K562 (cell line): ENCODE results near the gene MYB. TPM values are rescaled to one million over a fixed set of nuclear protein-coding genes. Genes with fewer than 3 reads are reported as not detected.

Source experiments
- ATF7 ChIP-seq: fragments of 450-650 bp; IDR thresholded peaks from 2 replicates; pipeline ENCODE4 v1.7.1; 2014; ENCODE audit warnings: mild to moderate bottlenecking, moderate library complexity
- CXXC5 ChIP-seq: fragments of 250-450 bp; sonication (Bioruptor Pico); IDR thresholded peaks from 2 replicates; pipeline ENCODE4 v1.8.0; 2022; ENCODE audit warnings: inconsistent platforms, mild to moderate bottlenecking, moderate library complexity
- E2F4 ChIP-seq: sonication (generic); formaldehyde crosslinking; IDR thresholded peaks from 2 replicates; pipeline ENCODE4 v1.8.0; 2022; ENCODE audit warnings: mild to moderate bottlenecking, low read depth, missing genetic modification reagents
- FUS ChIP-seq: fragments of 200-400 bp; formaldehyde crosslinking; optimal IDR thresholded peaks from 2 replicates; pipeline ENCODE3; 2017; ENCODE audit warnings: low read depth, low read length
- GABPB1 ChIP-seq: sonication (generic); formaldehyde crosslinking; IDR thresholded peaks from 2 replicates; pipeline ENCODE4 v1.8.0; 2022; ENCODE audit warnings: mild to moderate bottlenecking, missing genetic modification reagents
- GATAD2B ChIP-seq: fragments of 450-650 bp; IDR thresholded peaks from 2 replicates; pipeline ENCODE4 v1.6.1; 2017; ENCODE audit warnings: mild to moderate bottlenecking, borderline replicate concordance
- HOXB6 ChIP-seq: fragments of 250-450 bp; sonication (Bioruptor Pico); IDR thresholded peaks from 2 replicates; pipeline ENCODE4 v1.5.1; 2022; ENCODE audit warnings: mild to moderate bottlenecking, borderline replicate concordance
- MECOM ChIP-seq: fragments of 250-450 bp; sonication (Bioruptor Pico); IDR thresholded peaks from 2 replicates; pipeline ENCODE4 v1.8.0; 2022; ENCODE audit warnings: inconsistent platforms
- RHOXF2B ChIP-seq: fragments of 250-450 bp; sonication (Bioruptor Pico); conservative IDR thresholded peaks from 2 replicates; pipeline ENCODE4 v1.5.1; 2021
- SIN3A ChIP-seq, 2 experiments: fragments of 150-350 bp in 1 of 2; IDR thresholded peaks; 2 replicates each; pipeline ENCODE4 v1.6.1; 2011 to 2016; ENCODE audit warnings: borderline replicate concordance in 2 of 2, low read depth in 2 of 2, low read length in 2 of 2, mild to moderate bottlenecking in 2 of 2, moderate library complexity in 2 of 2; ENCODE audit not compliant: control insufficient read depth in 1 of 2
- STAG1 ChIP-seq: sonication (generic); formaldehyde crosslinking; IDR thresholded peaks from 2 replicates; pipeline ENCODE4 v1.5.0; 2020; ENCODE audit warnings: missing genetic modification reagents, borderline replicate concordance
- TEAD1 ChIP-seq, 2 experiments: fragments of 450-650 bp in 1 of 2; sonication (generic) in 1 of 2; formaldehyde crosslinking; IDR thresholded peaks; 2 replicates each; pipeline versions ENCODE4 v1.4.0 to v1.8.0; 2020 to 2022; ENCODE audit warnings: mild to moderate bottlenecking in 2 of 2, missing genetic modification reagents in 1 of 2
- ZBTB7A ChIP-seq: IDR thresholded peaks from 2 replicates; pipeline ENCODE4 v1.6.1; 2011; ENCODE audit warnings: low read depth, mild to moderate bottlenecking, low read length, moderate library complexity, borderline replicate concordance; ENCODE audit not compliant: control insufficient read depth
- ZNF407 ChIP-seq: fragments of 450-650 bp; IDR thresholded peaks from 2 replicates; pipeline ENCODE4 v1.6.1; 2016; ENCODE audit warnings: low read depth
- polyA plus RNA-seq, 8 experiments: library from polyadenylated mRNA; depleted of rRNA in 4 of 8; stranded (reverse) in 5 of 8; unstranded in 3 of 8; fragments of >200 nt; fragmentation: Nextera tagmentation in 2 of 8; fragmentation: Illumina TruSeq in 1 of 8; extraction: Ambion mirVana in 2 of 8; extraction: Trizol in 1 of 8; gene quantifications; 2 replicates each; pipeline versions ENCODE4 v1.2.1 to v1.2.3, GENCODE V29; 2011 to 2014; ENCODE audit warnings: inconsistent platforms in 1 of 8, missing spikeins in 1 of 8
- total RNA-seq, 7 experiments: library from RNA; depleted of rRNA in 6 of 7; stranded (reverse); fragments of >200 nt in 6 of 7; fragmentation: Illumina TruSeq in 2 of 7; extraction: Trizol in 2 of 7; gene quantifications; 2 replicates each; pipeline versions ENCODE4 v1.2.1 to v1.2.3, GENCODE V29; 2011 to 2021; ENCODE audit warnings: low replicate concordance in 1 of 7

Gene MYB
- total and polyA plus RNA-seq, 9 of the 15 experiments (the other 6 are each of a cell fraction or from before 2014, with no cell fraction given), result 35.8 to 218 (median 140) TPM

GRCh38 chr6:135181333-135182070 is 394 bp downstream of the MYB start (continued):
- no peak for TF ChIP-seq ZNF407
- no peak for TF ChIP-seq STAG1 (CRISPR knock-in tag)
- TF ChIP-seq HOXB6 (CRISPR knock-in tag), result no peak
- no peak for TF ChIP-seq MECOM (CRISPR knock-in tag)
- TF ChIP-seq CXXC5, result peak; percentile 25; the same call in 1 of the 2 replicates
- peak; percentile 26; the same call in 1 of the 2 replicates for TF ChIP-seq GATAD2B
- no peak for TF ChIP-seq FUS
- TF ChIP-seq RHOXF2B (CRISPR knock-in tag), result no peak
- TF ChIP-seq ATF7, result no peak
- no peak for TF ChIP-seq GABPB1 (CRISPR knock-in tag)
- no peak for TF ChIP-seq E2F4 (CRISPR knock-in tag)
- peak; percentile 67; the same call in 1 of the 2 replicates for TF ChIP-seq ZBTB7A
- TF ChIP-seq SIN3A (IDR thresholded peaks at IDR 0.05; ENCODE audit: borderline replicate concordance in 2 of 2, control insufficient read depth in 1 of 2, low read depth in 2 of 2, low read length in 2 of 2), result 0 out of 4 replicates have a peak, but pooled peaks of 1 of the 2 experiments have one; percentile 21
- TF ChIP-seq TEAD1 (CRISPR knock-in tag; IDR thresholded peaks at IDR 0.05), result peak in 1 of 2 experiments; percentile 49; a peak in 1 of 4 replicates
